Fibroblast of lung (primary cell): ENCODE results near the gene REPS2. TPM values are rescaled to one million over a fixed set of nuclear protein-coding genes. Genes with fewer than 3 reads are reported as not detected.

Source experiments
- DNase-seq, 2 donors: peaks; one replicate each; pipeline versions ENCODE4 v3.0.0 to v3.0.0-alpha.2; 2010; ENCODE audit warnings: low read depth in 2 of 2
- H2AFZ ChIP-seq: 2 replicates; pipeline ENCODE4 v1.5.1; 2012; ENCODE audit warnings: low read length, control low read depth, inconsistent platforms
- H3K27ac ChIP-seq: 2 replicates; pipeline ENCODE4 v1.5.1; 2011; ENCODE audit warnings: low read length, control low read depth; ENCODE audit not compliant: insufficient read depth
- H3K27me3 ChIP-seq: 2 replicates; pipeline ENCODE4 v1.5.1; 2011; ENCODE audit warnings: mild to moderate bottlenecking, low read length; ENCODE audit not compliant: control insufficient read depth, insufficient read depth
- H3K36me3 ChIP-seq: 2 replicates; pipeline ENCODE4 v1.5.1; 2011; ENCODE audit warnings: low read length; ENCODE audit not compliant: control insufficient read depth, insufficient read depth
- H3K4me1 ChIP-seq: 2 replicates; pipeline ENCODE4 v1.5.1; 2011; ENCODE audit warnings: low read length; ENCODE audit not compliant: control insufficient read depth, insufficient read depth; ENCODE audit errors: extremely low read depth
- H3K4me2 ChIP-seq: 2 replicates; pipeline ENCODE4 v1.5.1; 2011; ENCODE audit warnings: low read length, control low read depth; ENCODE audit not compliant: insufficient read depth; ENCODE audit errors: extremely low read depth
- H3K4me3 ChIP-seq, 4 experiments: fragments of 200-600 bp in 1 of 4; sonication (generic) in 1 of 4; replicated peaks in 1 of 4; 2 replicates each; pipeline ENCODE4 v1.5.1; 2011 to 2016; ENCODE audit warnings: low read length in 4 of 4, low read depth in 3 of 4, mild to moderate bottlenecking in 3 of 4, control low read depth in 2 of 4, inconsistent platforms in 1 of 4, mixed read lengths in 1 of 4; ENCODE audit not compliant: insufficient read depth in 1 of 4; ENCODE audit errors: control extremely low read depth in 1 of 4
- H3K79me2 ChIP-seq: 2 replicates; pipeline ENCODE4 v1.5.1; 2012; ENCODE audit warnings: mild to moderate bottlenecking, low read length, inconsistent platforms; ENCODE audit not compliant: control insufficient read depth, insufficient read depth
- H3K9ac ChIP-seq: 2 replicates; pipeline ENCODE4 v1.5.1; 2011; ENCODE audit warnings: mild to moderate bottlenecking, low read length, control low read depth; ENCODE audit not compliant: insufficient read depth
- H3K9me3 ChIP-seq: 2 replicates; pipeline ENCODE4 v1.5.1; 2012; ENCODE audit warnings: low read depth, low read length; ENCODE audit not compliant: control insufficient read depth, insufficient read depth
- H4K20me1 ChIP-seq: 2 replicates; pipeline ENCODE4 v1.5.1; 2011; ENCODE audit warnings: low read length; ENCODE audit not compliant: control insufficient read depth, insufficient read depth; ENCODE audit errors: extremely low read depth
- CTCF ChIP-seq, 2 donors: IDR thresholded peaks in 1 of 2; conservative IDR thresholded peaks in 1 of 2; 1 replicate in 1 of 2; 2 replicates in 1 of 2; pipeline ENCODE4 v1.5.1; 2011 to 2012; ENCODE audit warnings: low read length in 2 of 2, control low read depth in 1 of 2, inconsistent platforms in 1 of 2, low read depth in 1 of 2, mild to moderate bottlenecking in 1 of 2
- EZH2 ChIP-seq: IDR thresholded peaks from 2 replicates; pipeline ENCODE4 v1.5.1; 2012; ENCODE audit warnings: low read length, control low read depth, mild to moderate bottlenecking; ENCODE audit errors: missing control alignments
- polyA plus RNA-seq, 2 donors: library from polyadenylated mRNA; depleted of rRNA in 1 of 2; stranded (reverse) in 1 of 2; unstranded in 1 of 2; fragments of >200 nt; gene quantifications; 2 replicates each; pipeline ENCODE4 v1.2.1, GENCODE V29; 2011 to 2012; ENCODE audit warnings: missing spikeins in 1 of 2
- total RNA-seq: library from RNA; depleted of rRNA; stranded (reverse); fragments of >200 nt; gene quantifications from 2 replicates; pipeline ENCODE4 v1.2.1, GENCODE V29; 2014

The REPS2 gene
- total and polyA plus RNA-seq, 2 donors (not counting 1 experiment from before 2014, with no cell fraction given), result 0.27 to 0.50 TPM

GRCh38 chrX:17098516-17099247, 152.2 kb downstream of the REPS2 start:
- Histone ChIP-seq H4K20me1 (no peaks in the 10 kb centered on the region), H3K27me3 (no peaks in the 10 kb centered on the region), H3K9me3 (no peaks in the 10 kb centered on the region), H3K4me3 (no peak overlapping the region), H3K79me2 (no peaks in the 10 kb centered on the region), H3K4me1 (no peaks in the 10 kb centered on the region), H2AFZ (no peak overlapping the region), H3K36me3 (no peaks in the 10 kb centered on the region), H3K4me2 (no peak overlapping the region), H3K27ac (no peak overlapping the region), H3K9ac (no peak overlapping the region)
- TF ChIP-seq EZH2 (no peak), CTCF (conservative IDR thresholded peaks at IDR 0.05 in 1 of 2, IDR thresholded peaks at IDR 0.05 in 1 of 2; ENCODE audit: low read depth in 1 of 2, low read length in 2 of 2) (no peak)
- DNase-seq, result no peak

GRCh38 chrX:17104433-17104832, 158.0 kb downstream of the REPS2 start:
- no peaks in the 10 kb centered on the region for H3K27me3 ChIP-seq
- H2AFZ ChIP-seq, result no peak overlapping the region
- TF ChIP-seq CTCF (conservative IDR thresholded peaks at IDR 0.05 in 1 of 2, IDR thresholded peaks at IDR 0.05 in 1 of 2; ENCODE audit: low read depth in 1 of 2, low read length in 2 of 2), result no peak
- no peaks in the 10 kb centered on the region for H3K79me2 ChIP-seq
- H3K36me3 ChIP-seq, result no peaks in the 10 kb centered on the region
- no peaks in the 10 kb centered on the region for H4K20me1 ChIP-seq
- H3K4me3 ChIP-seq, result no peak overlapping the region
- no peak overlapping the region for H3K4me2 ChIP-seq
- no peaks in the 10 kb centered on the region for H3K4me1 ChIP-seq
- H3K27ac ChIP-seq, result no peak overlapping the region
- no peaks in the 10 kb centered on the region for H3K9me3 ChIP-seq
- DNase-seq, result no peak
- H3K9ac ChIP-seq, result no peak overlapping the region

GRCh38 chrX:17120816-17121215, 174.4 kb downstream of the REPS2 start:
- Histone ChIP-seq H3K36me3 (no peaks in the 10 kb centered on the region), H3K27ac (no peak overlapping the region), H3K79me2 (no peaks in the 10 kb centered on the region), H2AFZ (no peak overlapping the region), H3K9me3 (no peaks in the 10 kb centered on the region), H3K4me3 (no peak overlapping the region), H3K9ac (no peak overlapping the region), H3K4me1 (no peaks in the 10 kb centered on the region), H3K4me2 (no peak overlapping the region), H4K20me1 (no peaks in the 10 kb centered on the region), H3K27me3 (no peaks in the 10 kb centered on the region)
- TF ChIP-seq CTCF (conservative IDR thresholded peaks at IDR 0.05 in 1 of 2, IDR thresholded peaks at IDR 0.05 in 1 of 2; ENCODE audit: low read depth in 1 of 2, low read length in 2 of 2), result no peak
- TF ChIP-seq EZH2, result no peak
- DNase-seq, result no peak
